Measurements from ENCODE around the gene PLGRKT.

The PLGRKT gene

GRCh38 chr9:5364294-5365024 is 73.3 kb downstream of the PLGRKT start:
- no peak for DNase-seq
- Mint-ChIP-seq H3K4me3 (no peak overlapping the region), H3K4me1 (no peaks in the 10 kb centered on the region), H3K9me3 (peaks cover 11% of the 10 kb centered on the region), H3K27me3 (ENCODE audit: low read depth, poor library complexity) (no peaks in the 10 kb centered on the region), H3K36me3 (ENCODE audit: low read depth) (no peaks in the 10 kb centered on the region), H3K27ac (no peak overlapping the region)
- TF ChIP-seq CTCF (IDR thresholded peaks at IDR 0.05), result no peak

GRCh38 chr9:5361326-5362010 is 76.3 kb downstream of the PLGRKT start:
- no peak overlapping the region for H3K4me3 Mint-ChIP-seq
- H3K27me3 Mint-ChIP-seq (ENCODE audit: low read depth, poor library complexity), result no peaks in the 10 kb centered on the region
- no peak for TF ChIP-seq CTCF (IDR thresholded peaks at IDR 0.05)
- no peaks in the 10 kb centered on the region for H3K36me3 Mint-ChIP-seq (ENCODE audit: low read depth)
- no peaks in the 10 kb centered on the region for H3K4me1 Mint-ChIP-seq
- H3K9me3 Mint-ChIP-seq, result no peaks in the 10 kb centered on the region
- DNase-seq, result no peak
- H3K27ac Mint-ChIP-seq, result no peak overlapping the region

- no peaks in the 10 kb centered on the region for H3K27me3 Mint-ChIP-seq (ENCODE audit: low read depth, poor library complexity)
- no peak for DNase-seq
- TF ChIP-seq CTCF (IDR thresholded peaks at IDR 0.05), result no peak
- no peaks in the 10 kb centered on the region for H3K9me3 Mint-ChIP-seq
- no peak overlapping the region for H3K4me3 Mint-ChIP-seq
- H3K27ac Mint-ChIP-seq, result no peak overlapping the region
- no peaks in the 10 kb centered on the region for H3K36me3 Mint-ChIP-seq (ENCODE audit: low read depth)
- H3K4me1 Mint-ChIP-seq, result no peaks in the 10 kb centered on the region
Measured at GRCh38 chr9:5360341-5360740, 77.4 kb downstream of the PLGRKT start.

- H3K27me3 Mint-ChIP-seq (ENCODE audit: low read depth, poor library complexity), result no peaks in the 10 kb centered on the region
- DNase-seq, result no peak
- no peaks in the 10 kb centered on the region for H3K9me3 Mint-ChIP-seq
- no peaks in the 10 kb centered on the region for H3K4me1 Mint-ChIP-seq
- no peak overlapping the region for H3K4me3 Mint-ChIP-seq
- TF ChIP-seq CTCF (IDR thresholded peaks at IDR 0.05), result no peak
- H3K36me3 Mint-ChIP-seq (ENCODE audit: low read depth), result no peaks in the 10 kb centered on the region
- no peak overlapping the region for H3K27ac Mint-ChIP-seq
Measured at GRCh38 chr9:5357431-5358105, 80.2 kb downstream of the PLGRKT start.

- Mint-ChIP-seq H3K4me3 (no peak overlapping the region), H3K27ac (no peak overlapping the region), H3K36me3 (ENCODE audit: low read depth) (no peaks in the 10 kb centered on the region), H3K9me3 (no peaks in the 10 kb centered on the region), H3K4me1 (no peaks in the 10 kb centered on the region), H3K27me3 (ENCODE audit: low read depth, poor library complexity) (peaks cover 2% of the 10 kb centered on the region)
- DNase-seq, result no peak
- TF ChIP-seq CTCF (IDR thresholded peaks at IDR 0.05), result no peak
Measured at GRCh38 chr9:5355817-5356216, 81.9 kb downstream of the PLGRKT start.
